ENCODE data around the gene ASPRV1.

DNA sequence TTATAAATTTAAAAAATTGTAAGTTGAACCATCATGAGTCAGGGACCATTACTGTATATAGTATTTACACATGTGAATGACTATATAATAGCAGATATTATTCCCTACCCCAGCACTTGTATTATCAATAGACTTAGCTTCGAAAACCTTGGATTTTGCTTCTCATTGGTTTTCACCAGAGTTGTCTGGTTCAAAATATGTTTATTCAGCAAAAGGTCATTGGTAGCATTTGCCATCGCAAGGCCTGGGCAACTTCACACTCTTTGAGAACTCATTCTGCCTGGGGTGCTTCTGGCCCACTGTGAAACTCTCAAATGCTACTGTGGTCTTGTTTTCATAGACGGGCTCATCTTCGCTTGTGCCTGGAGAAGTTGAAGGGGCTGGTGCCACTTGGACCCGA, 26.4 kb downstream of the ASPRV1 start:
- TF ChIP-seq, protein P1, sequence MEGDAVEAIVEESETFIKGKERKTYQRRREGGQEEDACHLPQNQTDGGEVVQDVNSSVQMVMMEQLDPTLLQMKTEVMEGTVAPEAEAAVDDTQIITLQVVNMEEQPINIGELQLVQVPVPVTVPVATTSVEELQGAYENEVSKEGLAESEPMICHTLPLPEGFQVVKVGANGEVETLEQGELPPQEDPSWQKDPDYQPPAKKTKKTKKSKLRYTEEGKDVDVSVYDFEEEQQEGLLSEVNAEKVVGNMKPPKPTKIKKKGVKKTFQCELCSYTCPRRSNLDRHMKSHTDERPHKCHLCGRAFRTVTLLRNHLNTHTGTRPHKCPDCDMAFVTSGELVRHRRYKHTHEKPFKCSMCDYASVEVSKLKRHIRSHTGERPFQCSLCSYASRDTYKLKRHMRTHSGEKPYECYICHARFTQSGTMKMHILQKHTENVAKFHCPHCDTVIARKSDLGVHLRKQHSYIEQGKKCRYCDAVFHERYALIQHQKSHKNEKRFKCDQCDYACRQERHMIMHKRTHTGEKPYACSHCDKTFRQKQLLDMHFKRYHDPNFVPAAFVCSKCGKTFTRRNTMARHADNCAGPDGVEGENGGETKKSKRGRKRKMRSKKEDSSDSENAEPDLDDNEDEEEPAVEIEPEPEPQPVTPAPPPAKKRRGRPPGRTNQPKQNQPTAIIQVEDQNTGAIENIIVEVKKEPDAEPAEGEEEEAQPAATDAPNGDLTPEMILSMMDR (IDR thresholded peaks at IDR 0.05) = no peak
- TF ChIP-seq EZH2phosphoT487 (IDR thresholded peaks at IDR 0.05; ENCODE audit: borderline replicate concordance, low read depth) (no peak), TAF1 (IDR thresholded peaks at IDR 0.05; ENCODE audit: borderline replicate concordance, low read depth, low read length) (no peak), TEAD4 (IDR thresholded peaks at IDR 0.05; ENCODE audit: borderline replicate concordance, insufficient read depth) (no peak), RXRA (IDR thresholded peaks at IDR 0.05; ENCODE audit: borderline replicate concordance, low read depth) (no peak), TCF12 (IDR thresholded peaks at IDR 0.05) (no peak), POLR2AphosphoS5 (IDR thresholded peaks at IDR 0.05; ENCODE audit: low read depth, low read length) (no peak), RFX5 (IDR thresholded peaks at IDR 0.05; ENCODE audit: low read length) (no peak), FOXJ3 (CRISPR knock-in tag; IDR thresholded peaks at IDR 0.05) (no peak), EP300 (IDR thresholded peaks at IDR 0.05; ENCODE audit: borderline replicate concordance in 1 of 2, low read depth in 1 of 2, low read length in 1 of 2) (no peak), FOXM1 (IDR thresholded peaks at IDR 0.05; ENCODE audit: low read depth) (no peak), YY1 (IDR thresholded peaks at IDR 0.05; ENCODE audit: low read depth) (no peak)
- TF ChIP-seq, protein P2, sequence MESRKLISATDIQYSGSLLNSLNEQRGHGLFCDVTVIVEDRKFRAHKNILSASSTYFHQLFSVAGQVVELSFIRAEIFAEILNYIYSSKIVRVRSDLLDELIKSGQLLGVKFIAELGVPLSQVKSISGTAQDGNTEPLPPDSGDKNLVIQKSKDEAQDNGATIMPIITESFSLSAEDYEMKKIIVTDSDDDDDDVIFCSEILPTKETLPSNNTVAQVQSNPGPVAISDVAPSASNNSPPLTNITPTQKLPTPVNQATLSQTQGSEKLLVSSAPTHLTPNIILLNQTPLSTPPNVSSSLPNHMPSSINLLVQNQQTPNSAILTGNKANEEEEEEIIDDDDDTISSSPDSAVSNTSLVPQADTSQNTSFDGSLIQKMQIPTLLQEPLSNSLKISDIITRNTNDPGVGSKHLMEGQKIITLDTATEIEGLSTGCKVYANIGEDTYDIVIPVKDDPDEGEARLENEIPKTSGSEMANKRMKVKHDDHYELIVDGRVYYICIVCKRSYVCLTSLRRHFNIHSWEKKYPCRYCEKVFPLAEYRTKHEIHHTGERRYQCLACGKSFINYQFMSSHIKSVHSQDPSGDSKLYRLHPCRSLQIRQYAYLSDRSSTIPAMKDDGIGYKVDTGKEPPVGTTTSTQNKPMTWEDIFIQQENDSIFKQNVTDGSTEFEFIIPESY (IDR thresholded peaks at IDR 0.05; ENCODE audit: borderline replicate concordance, low read depth) = no peak
